HG03469 (cell line): ENCODE measurements around the gene HEATR5B.
"Not testable (repeated sequence)": the region's sequence is repeated elsewhere in the genome, so short reads cannot be mapped to it uniquely, and the experiment has no call there.

ENCODE experiments used
- ATAC-seq: cut with Tn5 transposase; IDR thresholded peaks from one replicate; pipeline ENCODE4 v1.9.1; 2021; ENCODE audit warnings: mild to moderate bottlenecking, moderate library complexity, moderate number of reproducible peaks; ENCODE audit not compliant: unreplicated experiment

Gene HEATR5B

DNA sequence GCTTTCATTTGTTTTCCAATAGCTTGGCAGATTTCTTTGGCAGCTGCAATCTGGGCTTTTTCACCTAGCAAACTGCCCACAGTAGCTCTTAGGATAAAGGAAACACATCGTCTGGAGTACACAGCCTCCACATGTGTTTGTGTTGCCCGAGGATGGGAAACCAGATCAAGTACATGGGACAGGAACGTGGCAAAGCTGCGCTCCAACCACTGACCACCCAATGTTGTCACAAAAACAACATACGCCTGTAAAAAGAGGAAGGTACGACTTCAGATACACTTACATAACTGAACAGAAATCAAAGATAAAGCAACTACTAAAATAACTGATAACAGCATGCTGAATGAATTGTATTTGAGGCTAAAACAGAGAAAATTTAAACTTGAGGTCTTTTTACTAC lies 15.5 kb downstream of the HEATR5B start:
- ATAC-seq, result no peak

DNA sequence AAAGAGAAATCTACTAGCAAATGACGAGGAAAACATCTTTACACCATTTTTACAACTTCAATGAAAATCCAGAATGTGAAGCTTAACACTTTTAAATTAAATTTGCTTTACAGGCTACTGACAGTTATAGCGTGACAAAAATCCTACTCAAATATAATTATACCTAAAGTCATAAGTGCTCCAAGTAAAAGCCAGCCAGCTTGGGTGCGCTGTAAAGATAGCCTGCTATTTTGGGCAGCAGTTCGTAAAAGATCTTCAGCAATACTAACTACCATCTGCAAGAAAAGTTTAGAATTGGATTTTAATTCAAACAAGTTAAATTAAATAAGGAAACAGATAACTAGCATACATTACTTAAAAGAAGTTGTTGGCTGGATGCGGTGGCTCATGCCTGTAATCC lies 22.4 kb downstream of the HEATR5B start:
- ATAC-seq, result no peak

DNA sequence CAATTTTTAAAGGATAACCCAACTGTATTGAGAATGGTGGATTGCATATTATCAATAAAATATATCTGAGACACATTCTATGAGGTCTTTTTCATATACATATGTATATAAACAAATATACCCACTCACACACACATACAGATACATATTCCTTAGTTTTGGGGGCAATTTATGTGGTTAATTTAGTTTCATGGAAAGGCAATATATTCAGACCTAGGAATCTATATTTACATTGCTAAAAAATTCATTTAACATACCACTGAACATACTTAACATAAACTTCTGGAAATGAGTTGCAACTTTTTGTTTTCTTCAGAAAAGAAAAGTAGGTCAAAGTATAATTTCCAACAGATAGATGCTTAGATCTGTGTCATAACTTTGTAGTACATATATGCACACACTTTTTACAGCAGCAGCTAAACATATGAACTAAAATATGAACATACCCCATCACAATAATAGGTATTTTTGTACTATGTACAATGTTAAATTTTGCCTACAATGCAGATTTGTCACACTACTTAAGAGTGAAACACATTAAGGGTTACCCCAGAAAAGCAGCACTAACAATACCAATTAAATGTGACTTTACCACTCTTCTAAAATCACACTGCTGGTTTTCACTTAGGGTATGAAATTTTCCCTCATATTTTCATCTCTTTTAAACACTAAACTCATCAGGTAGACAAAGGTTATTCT lies 23.0 kb downstream of the HEATR5B start:
- ATAC-seq, result no peak

DNA sequence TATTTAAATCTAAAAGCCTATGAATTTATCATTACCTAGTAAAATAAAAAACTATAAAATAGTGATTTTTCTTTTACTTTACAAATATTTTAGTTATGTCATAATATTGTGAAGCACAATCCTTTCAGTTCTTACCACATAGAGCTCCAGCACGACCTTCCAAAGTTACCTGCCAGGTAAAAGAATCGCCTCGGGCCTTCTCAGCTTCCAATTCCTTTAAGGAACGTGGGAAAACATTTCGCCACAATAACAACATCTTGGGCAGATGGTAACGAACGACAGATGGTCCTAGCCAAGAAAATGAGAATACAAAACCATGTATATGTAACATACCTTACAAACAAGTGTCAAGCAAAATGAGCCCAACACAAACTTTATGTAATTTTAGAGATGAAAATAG lies 23.7 kb downstream of the HEATR5B start:
- no peak for ATAC-seq

DNA sequence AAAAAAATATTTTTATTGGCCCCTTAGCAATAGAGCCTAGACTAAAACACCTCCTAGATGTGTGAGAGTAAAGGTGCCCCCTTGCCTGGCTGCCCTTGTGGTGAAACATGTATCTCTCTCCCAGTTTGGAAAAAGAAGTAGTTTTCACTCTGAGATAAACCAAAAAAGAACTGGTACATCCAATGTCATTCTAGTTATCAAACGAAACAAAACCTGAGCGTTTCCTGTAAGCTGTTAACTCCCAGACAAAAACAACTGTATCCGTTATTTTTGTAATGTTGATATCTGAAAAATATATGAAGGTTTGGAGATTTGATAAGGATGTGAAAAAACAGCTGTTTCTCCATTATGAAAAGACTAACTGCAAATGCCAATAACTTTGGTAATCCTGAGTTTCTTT lies 24.3 kb downstream of the HEATR5B start:
- ATAC-seq, result no peak

DNA sequence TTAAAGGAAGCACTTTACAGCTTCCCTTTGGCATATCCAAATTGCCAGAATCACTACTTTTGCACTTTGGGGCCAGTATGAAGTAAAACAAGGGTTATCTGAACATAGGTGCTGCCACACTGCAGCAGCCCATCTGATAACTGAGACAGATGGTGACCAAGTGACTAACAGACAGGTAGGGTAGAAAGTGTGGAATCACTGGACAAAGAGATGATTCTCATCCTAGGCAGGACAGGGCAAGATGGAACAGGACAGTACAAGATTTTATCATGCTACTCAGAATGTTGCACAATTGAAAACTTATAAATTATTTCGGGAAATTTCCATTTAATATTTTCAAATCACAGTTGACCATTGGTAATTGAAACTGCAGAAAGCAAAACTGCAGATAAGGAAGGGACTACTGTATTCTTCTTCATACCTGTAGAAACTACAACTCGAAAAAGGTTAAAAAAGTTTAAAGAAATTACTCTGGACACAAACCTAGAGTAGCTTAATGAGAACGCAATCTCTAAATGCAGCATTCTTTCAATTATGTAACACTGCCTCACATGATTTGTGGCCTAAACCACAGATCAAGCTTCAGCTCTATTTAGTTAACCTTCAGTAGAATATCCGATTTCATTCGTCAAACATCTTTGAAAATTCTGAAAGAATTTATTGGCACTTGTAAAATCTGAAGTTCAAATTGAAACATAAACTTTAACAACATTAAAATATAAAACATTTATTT lies 31.4 kb downstream of the HEATR5B start:
- no peak for ATAC-seq

DNA sequence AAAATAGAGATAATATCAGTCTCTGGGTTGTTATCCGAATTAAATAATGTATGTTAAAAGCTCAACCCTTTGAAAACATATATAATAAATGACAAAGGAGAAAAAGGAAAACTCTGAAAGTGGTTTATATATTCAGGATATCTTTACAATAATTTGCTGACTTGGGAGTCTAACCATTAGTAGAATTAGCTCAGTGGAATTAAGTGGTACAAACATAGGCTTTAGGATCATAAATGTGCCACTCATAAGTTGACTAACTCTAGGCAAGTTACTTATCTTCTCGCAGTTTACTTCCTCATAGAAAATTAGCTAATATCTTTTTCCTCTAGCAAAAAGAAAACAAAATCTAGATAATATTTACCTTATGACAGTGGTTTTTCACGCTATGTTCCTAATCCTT lies 44.6 kb downstream of the HEATR5B start:
- ATAC-seq, result no peak

DNA sequence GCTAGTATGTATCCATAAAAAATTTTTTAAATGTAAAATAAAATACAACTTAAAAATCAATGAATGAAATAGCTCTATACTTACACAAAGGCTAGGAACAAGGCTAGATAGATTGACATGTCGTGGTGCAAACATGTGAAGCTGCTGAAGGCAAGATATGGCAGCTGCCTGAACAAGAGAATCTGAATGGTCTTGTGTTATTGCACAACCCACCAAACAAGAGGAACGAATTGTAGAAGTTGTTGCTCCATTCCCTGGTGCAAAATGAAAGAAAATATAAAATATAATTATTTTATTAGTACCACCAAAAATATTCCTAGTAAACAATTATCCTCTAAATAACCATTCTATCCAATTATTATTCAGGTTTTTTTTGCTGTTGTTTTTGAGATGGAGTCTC lies 46.4 kb downstream of the HEATR5B start:
- ATAC-seq, result no peak

DNA sequence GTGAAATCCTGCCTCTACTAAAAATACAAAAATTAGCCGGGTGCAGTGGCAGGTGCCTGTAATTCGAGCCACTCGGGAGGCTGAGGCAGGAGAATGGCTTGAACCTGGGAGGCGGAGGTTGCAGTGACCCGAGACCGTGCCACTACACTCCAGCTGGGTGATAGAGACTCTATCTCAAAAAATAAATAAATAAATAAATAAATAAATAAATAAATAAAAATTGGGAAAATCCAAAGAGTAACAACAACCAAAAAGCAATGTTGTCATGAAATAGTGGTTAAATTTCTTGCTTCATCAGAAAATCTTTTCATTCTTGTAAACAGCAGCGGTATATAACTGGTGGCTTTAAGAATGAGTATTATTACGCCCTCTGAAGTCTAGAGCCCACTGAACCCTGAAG lies 54.4 kb downstream of the HEATR5B start:
- no peak for ATAC-seq

DNA sequence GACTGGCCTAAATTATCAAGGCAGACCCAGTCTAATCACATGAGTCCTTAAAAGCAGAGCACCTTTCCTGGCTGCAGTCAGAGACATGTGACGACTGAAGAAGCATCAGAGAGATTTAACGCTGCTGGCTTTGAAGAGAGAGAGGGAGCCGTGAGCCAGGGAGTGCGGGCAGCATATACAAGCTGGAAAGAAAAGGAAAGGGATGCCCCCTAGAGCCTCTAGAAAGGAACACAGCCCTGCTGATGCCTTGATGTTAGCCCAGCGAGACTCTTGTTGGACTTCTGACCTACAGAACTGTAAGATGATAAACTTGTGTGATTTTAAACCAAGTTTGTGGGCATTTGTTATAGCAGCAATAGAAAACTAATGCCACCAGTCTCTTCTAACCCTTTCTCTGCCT lies 58.1 kb downstream of the HEATR5B start:
- no peak for ATAC-seq

DNA sequence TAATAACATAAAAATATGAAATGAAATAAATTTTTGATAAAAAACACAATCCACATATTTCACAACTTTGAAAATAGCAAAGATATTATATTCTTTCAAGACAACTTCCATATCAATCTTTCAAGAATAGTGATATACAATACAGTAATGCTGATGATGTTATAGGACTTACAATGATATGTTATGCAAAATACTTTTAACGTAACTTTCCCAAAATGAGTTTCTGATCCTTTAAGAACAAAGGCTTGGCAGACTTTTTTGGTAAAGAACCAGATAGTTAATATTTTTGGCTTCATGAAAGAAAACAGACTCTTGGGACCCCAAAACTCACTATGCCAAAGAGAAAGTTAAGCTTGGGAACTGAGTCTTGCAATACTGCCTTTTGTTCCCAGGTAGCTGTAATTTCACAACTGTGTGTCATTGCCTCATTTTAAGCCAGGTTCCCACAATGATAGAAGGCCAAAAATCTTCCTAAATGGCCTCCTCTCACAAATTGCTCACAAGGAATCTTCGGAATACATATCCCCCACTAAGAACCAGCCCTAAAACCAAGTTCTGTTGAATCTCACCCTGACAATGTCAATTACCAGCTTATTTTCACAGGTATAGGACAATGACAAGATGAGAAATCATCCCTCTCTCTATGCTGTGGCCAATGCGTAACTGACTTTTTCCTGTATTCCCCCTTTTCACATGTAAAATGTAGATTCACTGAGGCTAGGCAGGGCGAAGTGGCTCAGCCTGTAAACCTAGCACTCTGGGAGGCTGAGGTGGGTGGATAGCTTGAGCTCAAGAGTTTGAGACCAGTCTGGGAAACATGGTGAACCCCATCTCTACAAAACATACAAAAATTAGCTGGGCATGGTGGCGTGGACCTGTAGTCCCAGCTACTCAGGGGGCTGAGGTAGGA lies 63.0 kb downstream of the HEATR5B start:
- no peak for ATAC-seq

DNA sequence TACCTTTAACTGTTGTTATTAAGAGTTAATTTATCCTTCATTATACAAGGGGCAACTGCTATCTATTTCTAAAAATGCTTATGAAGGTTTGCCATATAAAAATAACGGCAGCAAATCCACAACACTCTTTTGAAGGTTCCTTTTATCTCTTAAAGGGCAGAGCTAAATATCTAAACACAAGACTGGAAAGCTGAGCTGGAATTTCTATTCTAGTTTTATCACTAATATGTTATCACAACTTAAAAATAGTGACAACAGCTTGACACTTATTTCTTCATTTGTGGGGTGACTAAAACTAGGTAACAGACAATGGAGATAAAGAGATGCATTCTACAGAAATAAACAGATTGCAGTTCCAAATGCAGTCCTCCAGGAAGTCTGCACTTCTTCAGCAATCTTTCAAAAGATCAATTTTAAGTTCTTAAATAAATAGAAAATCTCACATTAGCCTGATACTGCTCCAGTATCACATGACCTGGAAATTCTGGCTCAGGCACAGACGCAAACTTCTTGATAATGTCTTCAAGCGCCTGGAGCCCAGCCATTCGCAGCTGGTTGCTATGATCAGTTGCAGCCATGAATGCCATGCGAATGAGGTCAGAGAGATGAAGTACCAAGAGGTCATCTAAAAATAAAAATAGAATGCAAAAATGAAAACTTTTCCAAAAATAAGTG lies 63.8 kb downstream of the HEATR5B start:
- no peak for ATAC-seq

DNA sequence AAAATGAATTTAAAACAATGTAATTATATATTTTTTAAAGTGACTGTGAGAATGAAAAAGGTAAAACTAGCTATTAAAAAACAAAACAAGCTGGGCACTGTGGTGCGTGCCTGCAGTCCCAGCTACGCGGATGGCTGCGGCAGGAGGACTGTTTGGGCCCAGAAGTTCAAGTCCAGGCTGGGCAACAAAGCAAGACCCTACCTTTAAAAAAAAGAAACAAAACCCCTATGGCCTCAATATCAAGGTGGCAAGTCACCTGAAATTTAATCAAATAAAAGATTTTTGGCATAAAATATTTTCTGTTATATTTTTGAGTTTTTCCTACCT lies 70.9 kb downstream of the HEATR5B start:
- peak; percentile 8 for ATAC-seq

DNA sequence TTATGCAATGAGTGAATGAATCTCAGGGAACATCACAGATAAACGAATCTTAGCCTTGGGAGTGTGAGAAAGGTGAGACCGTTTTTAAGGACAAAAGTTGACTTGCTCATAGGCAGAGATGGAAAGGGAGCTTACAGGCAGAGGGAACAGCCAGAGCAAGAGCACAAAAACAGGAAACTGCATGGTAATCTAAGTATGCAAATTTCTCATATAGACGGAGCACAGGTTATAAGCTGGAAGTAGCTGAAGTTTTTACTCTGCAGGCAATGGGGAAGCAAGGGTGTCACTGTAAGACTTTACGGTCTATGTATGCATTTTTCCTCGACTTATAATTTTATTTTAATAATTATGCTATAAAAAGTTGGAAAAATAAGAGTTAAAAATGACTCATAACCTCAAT lies 73.0 kb downstream of the HEATR5B start:
- ATAC-seq, result no peak

DNA sequence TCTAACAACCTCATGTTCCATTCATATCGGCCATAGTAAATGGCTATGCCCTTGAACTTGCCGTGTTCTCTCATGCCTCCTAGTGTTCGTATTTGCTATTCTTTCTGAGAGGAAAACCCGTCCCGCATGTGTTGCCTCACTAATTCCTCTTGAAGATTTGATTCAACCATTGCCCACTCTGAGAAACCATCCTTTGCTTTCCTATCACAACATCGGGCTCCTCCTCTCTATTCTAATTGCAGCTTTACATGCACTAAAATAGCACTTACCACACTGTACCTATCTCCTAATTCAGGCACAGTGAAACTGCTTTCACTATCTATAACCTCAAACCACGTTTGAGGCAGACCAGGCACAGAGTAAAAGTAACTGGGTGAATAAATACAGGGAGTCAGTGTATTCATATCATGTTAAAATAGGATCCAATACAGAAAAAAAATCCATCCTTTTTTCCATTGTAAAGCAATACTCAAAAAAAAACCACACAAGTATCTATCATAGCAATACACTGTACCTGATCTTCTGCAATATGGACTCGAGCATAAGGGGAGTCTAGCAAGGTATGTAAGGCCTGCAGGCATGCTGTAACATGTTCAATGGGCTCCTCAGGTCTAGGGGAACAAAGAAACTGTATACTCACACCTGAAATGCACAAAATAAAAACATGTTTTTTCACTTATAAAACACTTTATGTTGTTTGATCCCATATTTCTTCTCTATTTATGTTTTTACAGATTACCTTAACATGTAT lies 78.9 kb downstream of the HEATR5B start:
- peak; percentile 99 for ATAC-seq

DNA sequence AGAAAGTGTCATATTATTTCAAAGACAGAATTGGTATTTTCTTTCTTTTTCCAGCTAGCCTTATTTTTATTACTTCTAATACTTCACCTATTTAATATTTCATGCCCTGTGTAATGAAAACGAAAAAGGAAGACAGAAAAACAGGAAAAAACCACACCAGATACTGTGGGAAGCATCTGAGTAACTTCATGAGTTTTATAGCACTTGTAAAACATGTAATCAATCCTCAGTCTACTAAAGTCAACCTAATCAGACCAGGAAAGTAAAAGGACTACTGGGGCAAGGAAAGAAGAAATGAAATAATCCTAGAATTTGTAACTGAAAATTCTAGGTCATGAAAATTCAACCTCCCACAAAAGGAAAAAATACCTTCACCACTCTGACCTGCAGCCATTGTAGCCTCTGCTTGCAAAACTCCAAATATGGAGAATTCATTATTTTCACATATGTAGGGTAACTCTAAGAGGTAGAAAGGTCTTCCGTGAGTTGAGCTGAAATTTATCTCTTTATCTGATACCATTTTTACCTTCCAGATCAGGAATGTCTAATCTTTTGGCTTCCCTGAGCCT lies 83.1 kb downstream of the HEATR5B start:
- ATAC-seq, result no peak

DNA sequence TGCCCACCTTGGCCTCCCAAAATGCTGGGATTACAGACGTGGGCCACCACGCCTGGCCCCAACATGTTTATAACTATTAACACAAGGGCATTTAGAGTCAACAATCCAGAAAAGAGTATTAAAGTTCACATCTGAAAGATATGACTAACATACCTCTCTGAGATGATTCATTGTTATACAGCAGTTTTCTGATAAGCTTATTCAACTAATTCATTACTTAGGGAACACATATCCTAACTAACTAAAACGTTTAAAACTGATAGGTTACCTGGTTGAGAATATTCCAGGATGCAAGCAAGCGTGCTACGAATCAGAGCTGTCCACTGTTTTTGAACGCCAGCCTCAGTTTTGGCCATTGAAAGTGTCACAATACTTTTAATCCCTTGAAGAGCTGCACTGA lies 83.9 kb downstream of the HEATR5B start:
- ATAC-seq, result no peak

DNA sequence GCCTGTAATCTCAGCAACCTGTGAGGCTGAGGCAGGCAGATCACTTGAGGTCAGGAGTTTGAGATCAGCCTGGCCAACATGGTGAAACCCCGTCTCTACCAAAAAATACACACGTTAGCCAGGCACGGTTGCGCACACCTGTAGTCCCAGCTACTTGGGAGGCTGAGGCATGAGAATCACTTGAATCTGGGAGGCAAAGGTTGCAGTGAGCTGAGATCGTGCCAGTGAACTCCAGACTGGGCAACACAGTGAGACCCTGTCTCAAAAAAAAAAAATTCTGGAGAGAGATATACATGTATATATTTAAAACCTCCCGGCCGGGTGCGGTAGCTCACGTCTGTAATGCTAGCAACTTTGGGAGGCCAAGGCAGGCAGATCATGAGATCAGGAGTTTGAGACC lies 84.8 kb downstream of the HEATR5B start:
- not testable (repeated sequence) for ATAC-seq

DNA sequence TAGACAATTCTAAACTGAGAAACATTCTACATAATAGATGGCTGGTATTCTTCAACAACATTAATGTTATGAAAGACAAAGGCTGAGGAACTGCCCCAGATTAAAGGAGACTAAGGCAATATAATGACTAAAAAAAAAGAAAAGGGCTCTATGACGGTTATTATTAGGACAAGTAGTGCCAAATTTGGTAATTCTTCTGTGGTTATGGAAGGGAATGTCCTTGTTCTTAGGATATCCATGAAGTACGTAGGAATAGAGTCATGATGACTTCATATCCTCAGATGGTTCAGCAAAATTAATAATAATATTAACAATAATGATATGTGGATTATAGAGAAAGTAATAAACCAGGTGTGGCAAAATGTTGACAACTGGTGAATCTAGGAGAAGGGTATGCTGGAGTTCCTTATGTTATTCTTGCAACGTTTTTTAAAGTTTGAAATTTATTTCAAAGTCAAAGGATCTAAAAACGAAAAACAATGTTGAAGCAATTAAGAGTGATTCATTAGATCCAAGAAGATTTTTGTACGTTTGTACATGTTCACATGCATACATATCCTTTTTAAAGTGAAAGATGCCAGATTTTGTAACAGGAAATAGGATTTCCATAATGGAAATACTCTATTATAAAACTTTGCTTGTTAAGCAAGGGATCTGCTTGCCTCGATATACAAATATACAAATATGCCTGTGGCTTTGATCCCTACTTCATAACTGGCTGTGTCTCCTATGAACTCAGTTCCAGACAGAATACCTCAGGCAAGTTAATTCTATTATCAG lies 90.1 kb downstream of the HEATR5B start:
- ATAC-seq, result no peak
